A673 (cell line): ENCODE measurements around the gene MOB2.

Experiments used
- CTCF ChIP-seq: fragments of 300-800, 200-600 bp; sonication (generic); conservative IDR thresholded peaks from 2 replicates; pipeline ENCODE4 v1.5.1; 2017; ENCODE audit warnings: low read depth, mild to moderate bottlenecking, antibody characterized with exemption, low read length, moderate library complexity, mixed read lengths
- EZH2 ChIP-seq: fragments of 200-600 bp; sonication (generic); IDR thresholded peaks from 2 replicates; pipeline ENCODE4 v1.6.1; 2017; ENCODE audit warnings: borderline replicate concordance, low read depth, mild to moderate bottlenecking, mixed read lengths, antibody characterized with exemption, low read length; ENCODE audit not compliant: poor library complexity, severe bottlenecking

- TF ChIP-seq CTCF (no peak), EZH2 (no peak)
These were observed 32.7 kb upstream of the MOB2 start for GRCh38 chr11:1519028-1520010.
